ENCODE measurements around the gene PDK3.

PDK3 gene

GRCh38 chrX:24563291-24564010, 98.4 kb downstream of the PDK3 start:
- DNase-seq, result no peak

- no peak for DNase-seq
These were observed 101.2 kb downstream of the PDK3 start for GRCh38 chrX:24566240-24566639.

- no peak for DNase-seq
These were observed 102.1 kb downstream of the PDK3 start for GRCh38 chrX:24567169-24567568.

GRCh38 chrX:24574743-24575142, 109.7 kb downstream of the PDK3 start:
- DNase-seq, result peak; percentile 58

GRCh38 chrX:24575496-24575895, 110.4 kb downstream of the PDK3 start:
- DNase-seq, result no peak

GRCh38 chrX:24577091-24577490, 112.0 kb downstream of the PDK3 start:
- no peak for DNase-seq

Data from MV-4-11 (cell line).